ENCODE measurements around the gene KRT79.
"Not testable (repeated sequence)": the region's sequence is repeated elsewhere in the genome, so short reads cannot be mapped to it uniquely, and the experiment has no call there.

The KRT79 gene

GRCh38 chr12:52860102-52860823 is 26.2 kb upstream of the KRT79 start:
- no peak for DNase-seq

- no peak for DNase-seq
Observed at GRCh38 chr12:52857500-52857899, 23.4 kb upstream of the KRT79 start.

- DNase-seq: no peak
Observed at GRCh38 chr12:52856787-52857186, 22.7 kb upstream of the KRT79 start.

- not testable (repeated sequence) for DNase-seq
Observed at GRCh38 chr12:52856077-52856476, 22.0 kb upstream of the KRT79 start.

- no peak for DNase-seq
Observed at GRCh38 chr12:52851787-52852186, 17.7 kb upstream of the KRT79 start.

GRCh38 chr12:52850681-52851080 is 16.6 kb upstream of the KRT79 start:
- no peak for DNase-seq

- DNase-seq: no peak
Observed at GRCh38 chr12:52849511-52849910, 15.4 kb upstream of the KRT79 start.

GRCh38 chr12:52848661-52849255 is 14.6 kb upstream of the KRT79 start, which contains the start of gene KRT78:
Gene KRT78 (minus strand): TSS chr12:52848994. CDS start chr12:52848930, 64 bp downstream.
- no peak for DNase-seq

GRCh38 chr12:52847335-52848102 is 13.4 kb upstream of the KRT79 start:
- peak in 1 of 2 experiments; percentile 29 for DNase-seq

- DNase-seq: no peak
Observed at GRCh38 chr12:52846356-52846970, 12.4 kb upstream of the KRT79 start.

- no peak for DNase-seq
Observed at GRCh38 chr12:52845946-52846345, 11.8 kb upstream of the KRT79 start.

GRCh38 chr12:52844386-52844785 is 10.3 kb upstream of the KRT79 start:
- DNase-seq: no peak

GRCh38 chr12:52839436-52840105 is 5.5 kb upstream of the KRT79 start:
- DNase-seq: no peak

- DNase-seq: no peak
Observed at GRCh38 chr12:52838609-52839435, 4.7 kb upstream of the KRT79 start.

GRCh38 chr12:52837781-52838608 is 3.9 kb upstream of the KRT79 start:
- DNase-seq: no peak

GRCh38 chr12:52837413-52837741 is 3.3 kb upstream of the KRT79 start:
- no peak for DNase-seq

GRCh38 chr12:52836491-52837412 is 2.6 kb upstream of the KRT79 start:
- no peak for DNase-seq

GRCh38 chr12:52836042-52836466 is 1.9 kb upstream of the KRT79 start:
- no peak for DNase-seq

GRCh38 chr12:52835271-52836041 is 1.3 kb upstream of the KRT79 start:
- DNase-seq: no peak

All from NCI-H446 (cell line).